HL-60/S4 treated with phorbol 12-myristate 13-acetate at 8.2 ng/mL for 4 days and 3 days (cell line): Measurements from ENCODE around the gene TOR1B.

ENCODE experiments used
- in situ Hi-C: fragments of 300-500 bp; cut with MboI; formaldehyde crosslinking; loops from 2 replicates; pipeline ENCODE4 v1.15.0; 2022; ENCODE audit warnings: low sequenced_read_pairs

TOR1B gene

GRCh38 chr9:129838707-129839259 lies 35.8 kb downstream of the TOR1B start:
- in situ Hi-C loops = no loop called here

GRCh38 chr9:129839324-129840023 lies 36.5 kb downstream of the TOR1B start:
- in situ Hi-C loops = no loop called here

DNA sequence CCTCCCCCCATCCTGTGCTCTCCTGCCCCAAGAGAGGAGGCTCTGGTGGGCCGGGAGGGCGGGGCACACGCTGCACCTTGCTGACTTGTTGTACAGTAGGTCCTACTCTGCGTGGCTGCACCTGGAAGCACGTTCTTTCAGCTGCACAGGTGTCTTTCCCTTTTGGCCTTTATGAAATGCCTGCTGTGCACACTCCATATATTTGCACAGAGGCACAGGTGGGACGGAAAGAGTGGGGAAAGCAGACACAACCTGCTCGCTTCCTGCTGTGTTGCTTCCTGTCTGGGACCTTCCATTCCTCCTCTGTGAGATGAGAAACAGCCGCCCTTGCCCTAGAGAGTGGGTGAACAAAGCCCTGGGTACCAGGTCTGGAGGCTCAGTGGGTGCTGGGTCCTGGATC lies 37.0 kb downstream of the TOR1B start:
- in situ Hi-C loops = no loop called here

- in situ Hi-C loops = no loop called here
These were observed 38.1 kb downstream of the TOR1B start for GRCh38 chr9:129841071-129841470.

DNA sequence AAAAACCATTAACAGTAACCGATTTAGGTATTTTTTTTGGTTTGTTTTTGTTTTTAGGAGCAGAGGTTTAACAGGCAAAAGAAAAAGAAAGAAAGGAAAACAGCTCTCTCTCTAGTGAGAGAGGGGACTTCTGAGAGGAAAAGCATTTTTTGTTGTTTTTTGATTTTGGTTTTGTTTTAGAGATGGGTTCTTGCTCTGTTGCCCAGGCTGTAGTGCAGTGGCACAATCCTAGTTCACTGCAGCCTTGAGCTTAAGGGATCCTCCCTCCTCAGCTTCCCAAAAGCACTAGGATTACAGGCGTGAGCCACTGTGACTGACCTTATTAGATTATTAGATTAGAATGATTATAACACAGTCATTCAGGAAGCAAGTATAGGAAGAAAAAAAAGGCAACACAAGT lies 42.4 kb downstream of the TOR1B start:
- in situ Hi-C loops = no loop called here

GRCh38 chr9:129848712-129849441 lies 45.9 kb downstream of the TOR1B start:
- in situ Hi-C loops = no loop called here

DNA sequence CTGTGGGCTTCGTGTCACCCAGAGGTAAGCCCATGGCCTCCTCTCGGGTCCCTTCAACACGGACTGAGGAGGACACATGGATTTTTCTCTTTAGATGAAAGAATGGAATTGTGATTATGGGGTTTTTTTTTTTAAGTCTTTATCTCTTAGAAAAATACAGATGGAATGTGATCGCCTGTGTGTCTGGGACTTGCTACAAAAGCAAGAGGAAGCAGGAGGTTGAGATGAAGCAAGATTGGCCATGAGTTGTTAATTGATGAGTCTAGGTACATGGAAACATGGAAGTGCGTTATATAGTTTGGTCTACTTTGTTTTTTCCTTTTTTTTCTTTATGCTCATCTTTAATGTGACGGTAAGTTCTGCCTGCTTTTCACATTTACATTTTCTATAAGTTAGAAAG lies 46.9 kb downstream of the TOR1B start:
- in situ Hi-C loops = no loop called here

- in situ Hi-C loops = no loop called here
These were observed 48.0 kb downstream of the TOR1B start for GRCh38 chr9:129850821-129851550.

- in situ Hi-C loops = no loop called here
These were observed 48.8 kb downstream of the TOR1B start for GRCh38 chr9:129851821-129852220.

DNA sequence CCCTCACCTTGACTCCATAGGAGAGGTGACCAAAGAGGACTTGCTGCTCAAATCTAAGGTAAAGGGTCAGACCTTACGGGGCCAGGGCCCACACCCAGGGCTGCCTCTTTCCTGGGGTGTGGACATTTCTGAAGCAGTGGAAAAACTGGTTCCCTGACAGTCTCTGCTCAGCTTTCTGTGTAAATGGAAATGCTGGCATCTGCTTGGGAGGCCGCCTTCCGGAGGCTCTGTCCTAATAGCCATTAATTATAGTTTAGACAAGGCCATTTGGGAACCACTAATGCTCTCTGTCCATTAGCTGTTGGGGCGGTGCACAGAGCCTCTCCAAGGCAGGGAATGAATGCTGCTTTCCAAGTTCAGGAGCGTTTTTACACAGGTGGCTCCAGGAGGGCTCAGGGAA lies 49.6 kb downstream of the TOR1B start:
- in situ Hi-C loops = no loop called here

GRCh38 chr9:129853614-129854013 lies 50.6 kb downstream of the TOR1B start:
- in situ Hi-C loops = no loop called here

- in situ Hi-C loops = no loop called here
These were observed 51.7 kb downstream of the TOR1B start for GRCh38 chr9:129854588-129855110.

DNA sequence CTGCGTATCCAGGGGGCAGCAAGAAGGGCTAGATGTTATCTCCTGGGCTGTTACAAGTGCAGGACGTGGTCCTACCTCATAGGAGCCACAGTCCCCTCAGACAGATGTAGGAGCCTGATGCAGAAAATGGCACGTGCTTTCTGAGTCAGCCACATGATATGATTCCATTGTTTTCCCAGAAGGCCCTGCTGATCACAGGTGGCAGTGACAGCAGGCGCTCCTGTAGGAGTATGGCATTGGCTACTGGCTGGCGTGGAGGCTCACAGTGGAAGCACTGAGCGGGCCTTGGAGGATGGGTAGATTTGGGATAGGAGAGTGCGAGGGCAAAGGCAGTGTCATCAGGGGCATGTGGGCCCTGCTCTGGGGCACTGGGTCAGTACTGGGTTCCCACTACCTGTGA lies 54.2 kb downstream of the TOR1B start:
- in situ Hi-C loops = no loop called here

DNA sequence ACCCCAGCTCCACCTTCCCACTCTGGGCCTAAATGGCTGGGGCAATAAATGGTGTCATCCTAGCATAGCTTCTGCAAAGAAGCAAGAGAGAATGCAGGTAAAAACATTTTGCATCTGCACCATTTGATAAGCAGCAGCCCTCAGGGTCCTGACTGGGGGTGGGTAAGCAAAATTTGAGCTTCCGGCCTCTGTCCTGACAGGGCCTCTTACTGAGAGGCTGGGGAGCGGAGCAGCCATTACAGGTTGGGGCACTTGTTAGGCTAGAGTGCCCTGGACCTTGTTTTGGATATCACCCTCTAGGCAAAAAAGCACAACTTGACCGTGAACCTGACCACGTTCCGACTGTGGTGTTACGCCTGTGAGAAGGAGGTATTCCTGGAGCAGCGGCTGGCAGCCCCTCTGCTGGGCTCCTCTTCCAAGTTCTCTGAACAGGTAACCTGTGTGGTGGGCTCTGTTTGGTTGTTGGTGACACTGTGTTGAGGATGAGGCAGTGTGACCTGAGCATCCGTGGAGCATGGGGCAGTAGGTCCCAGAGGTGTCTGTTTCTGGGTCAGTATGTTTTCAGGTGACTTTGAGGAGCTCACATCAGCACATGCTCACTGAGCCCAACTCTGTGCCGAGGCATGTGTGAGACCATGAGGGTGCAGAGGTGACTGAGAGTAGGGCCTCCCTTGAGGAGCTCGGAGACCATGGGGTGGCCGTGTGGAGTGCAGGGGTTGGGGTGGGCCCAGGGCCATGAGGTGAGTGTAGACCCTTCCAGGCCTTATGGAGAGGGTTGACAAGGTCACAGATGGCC lies 55.4 kb downstream of the TOR1B start:
- in situ Hi-C loops = no loop called here
